ENCODE measurements around the gene SIM2. TPM values are rescaled to one million over a fixed set of nuclear protein-coding genes. Genes with fewer than 3 reads are reported as not detected.

SIM2 gene
- total and polyA plus RNA-seq, 2 of the 13 experiments (the other 11 are each of a cell fraction or from before 2014, with no cell fraction given) = 0.36 to 0.53 TPM

DNA sequence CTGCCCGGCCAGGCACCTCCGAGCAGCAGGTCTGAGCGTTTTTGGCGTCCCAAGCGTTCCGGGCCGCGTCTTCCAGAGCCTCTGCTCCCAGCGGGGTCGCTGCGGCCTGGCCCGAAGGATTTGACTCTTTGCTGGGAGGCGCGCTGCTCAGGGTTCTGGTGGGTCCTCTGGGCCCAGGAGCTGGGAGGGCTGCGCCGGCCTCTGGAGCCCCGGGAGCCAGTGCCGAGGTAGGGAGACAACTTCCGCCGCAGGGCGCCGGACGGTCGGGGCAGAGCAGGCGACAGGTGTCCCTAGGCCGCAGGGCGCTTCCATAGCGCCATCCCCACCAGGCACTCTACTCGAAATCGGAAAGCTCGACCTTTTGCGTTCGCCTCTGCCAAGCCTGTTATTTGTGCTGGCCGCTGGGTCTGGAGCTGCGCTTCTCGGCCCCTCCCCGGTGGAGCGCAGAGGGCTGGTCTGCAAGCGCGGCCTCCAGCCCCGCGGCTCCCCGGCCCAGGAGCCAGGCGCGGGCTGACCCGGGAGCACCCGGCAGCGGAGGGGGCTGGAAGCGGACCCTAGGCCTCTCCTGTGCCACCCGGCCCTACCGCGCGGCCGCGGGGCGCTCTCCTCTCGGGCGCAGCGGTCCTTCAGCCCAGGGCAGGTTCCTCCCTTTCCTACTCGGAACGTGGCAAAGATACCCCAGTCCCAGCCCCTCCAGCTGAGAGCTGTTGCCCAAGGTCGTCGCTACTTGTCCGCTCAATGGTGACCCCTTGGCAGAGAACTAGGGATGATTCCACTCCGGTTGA is 2.2 kb downstream of the SIM2 start (continued):
- TF ChIP-seq, protein P1, sequence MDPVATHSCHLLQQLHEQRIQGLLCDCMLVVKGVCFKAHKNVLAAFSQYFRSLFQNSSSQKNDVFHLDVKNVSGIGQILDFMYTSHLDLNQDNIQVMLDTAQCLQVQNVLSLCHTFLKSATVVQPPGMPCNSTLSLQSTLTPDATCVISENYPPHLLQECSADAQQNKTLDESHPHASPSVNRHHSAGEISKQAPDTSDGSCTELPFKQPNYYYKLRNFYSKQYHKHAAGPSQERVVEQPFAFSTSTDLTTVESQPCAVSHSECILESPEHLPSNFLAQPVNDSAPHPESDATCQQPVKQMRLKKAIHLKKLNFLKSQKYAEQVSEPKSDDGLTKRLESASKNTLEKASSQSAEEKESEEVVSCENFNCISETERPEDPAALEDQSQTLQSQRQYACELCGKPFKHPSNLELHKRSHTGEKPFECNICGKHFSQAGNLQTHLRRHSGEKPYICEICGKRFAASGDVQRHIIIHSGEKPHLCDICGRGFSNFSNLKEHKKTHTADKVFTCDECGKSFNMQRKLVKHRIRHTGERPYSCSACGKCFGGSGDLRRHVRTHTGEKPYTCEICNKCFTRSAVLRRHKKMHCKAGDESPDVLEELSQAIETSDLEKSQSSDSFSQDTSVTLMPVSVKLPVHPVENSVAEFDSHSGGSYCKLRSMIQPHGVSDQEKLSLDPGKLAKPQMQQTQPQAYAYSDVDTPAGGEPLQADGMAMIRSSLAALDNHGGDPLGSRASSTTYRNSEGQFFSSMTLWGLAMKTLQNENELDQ (CRISPR knock-in tag; IDR thresholded peaks at IDR 0.05; ENCODE audit: borderline replicate concordance) = no peak
- TF ChIP-seq YEATS2 (CRISPR knock-in tag; IDR thresholded peaks at IDR 0.05; ENCODE audit: borderline replicate concordance) = no peak
- TF ChIP-seq, protein P2, sequence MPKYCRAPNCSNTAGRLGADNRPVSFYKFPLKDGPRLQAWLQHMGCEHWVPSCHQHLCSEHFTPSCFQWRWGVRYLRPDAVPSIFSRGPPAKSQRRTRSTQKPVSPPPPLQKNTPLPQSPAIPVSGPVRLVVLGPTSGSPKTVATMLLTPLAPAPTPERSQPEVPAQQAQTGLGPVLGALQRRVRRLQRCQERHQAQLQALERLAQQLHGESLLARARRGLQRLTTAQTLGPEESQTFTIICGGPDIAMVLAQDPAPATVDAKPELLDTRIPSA (CRISPR knock-in tag; IDR thresholded peaks at IDR 0.05; ENCODE audit: borderline replicate concordance) = no peak
- 0 out of 2 replicates have a peak, but pooled peaks have one; percentile 32 for TF ChIP-seq MYC (CRISPR knock-in tag; IDR thresholded peaks at IDR 0.05; ENCODE audit: borderline replicate concordance)
- TF ChIP-seq ZZZ3 (CRISPR knock-in tag; IDR thresholded peaks at IDR 0.05; ENCODE audit: borderline replicate concordance) = no peak
- TF ChIP-seq CEBPB (IDR thresholded peaks at IDR 0.05; ENCODE audit: borderline replicate concordance, low read depth, low read length) = no peak
- no peak for TF ChIP-seq PCBP2 (optimal IDR thresholded peaks at IDR 0.05; ENCODE audit: low read depth, low read length, poor library complexity, severe bottlenecking)
- TF ChIP-seq, protein P3, sequence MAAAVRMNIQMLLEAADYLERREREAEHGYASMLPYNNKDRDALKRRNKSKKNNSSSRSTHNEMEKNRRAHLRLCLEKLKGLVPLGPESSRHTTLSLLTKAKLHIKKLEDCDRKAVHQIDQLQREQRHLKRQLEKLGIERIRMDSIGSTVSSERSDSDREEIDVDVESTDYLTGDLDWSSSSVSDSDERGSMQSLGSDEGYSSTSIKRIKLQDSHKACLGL (CRISPR knock-in tag; IDR thresholded peaks at IDR 0.05) = no peak
- peak in 1 of 2 experiments; percentile 31; a peak in 1 of 4 replicates for TF ChIP-seq HMGXB4 (CRISPR knock-in tag; IDR thresholded peaks at IDR 0.05; ENCODE audit: borderline replicate concordance in 1 of 2, low read depth in 1 of 2)

All from HepG2 (cell line).